ENCODE measurements around the gene TMEM37. TPM values are rescaled to one million over a fixed set of nuclear protein-coding genes. Genes with fewer than 3 reads are reported as not detected.

Gene TMEM37
- total and polyA plus RNA-seq, 12 donors: 0.32 to 4.7 (median 1.9) TPM

DNA sequence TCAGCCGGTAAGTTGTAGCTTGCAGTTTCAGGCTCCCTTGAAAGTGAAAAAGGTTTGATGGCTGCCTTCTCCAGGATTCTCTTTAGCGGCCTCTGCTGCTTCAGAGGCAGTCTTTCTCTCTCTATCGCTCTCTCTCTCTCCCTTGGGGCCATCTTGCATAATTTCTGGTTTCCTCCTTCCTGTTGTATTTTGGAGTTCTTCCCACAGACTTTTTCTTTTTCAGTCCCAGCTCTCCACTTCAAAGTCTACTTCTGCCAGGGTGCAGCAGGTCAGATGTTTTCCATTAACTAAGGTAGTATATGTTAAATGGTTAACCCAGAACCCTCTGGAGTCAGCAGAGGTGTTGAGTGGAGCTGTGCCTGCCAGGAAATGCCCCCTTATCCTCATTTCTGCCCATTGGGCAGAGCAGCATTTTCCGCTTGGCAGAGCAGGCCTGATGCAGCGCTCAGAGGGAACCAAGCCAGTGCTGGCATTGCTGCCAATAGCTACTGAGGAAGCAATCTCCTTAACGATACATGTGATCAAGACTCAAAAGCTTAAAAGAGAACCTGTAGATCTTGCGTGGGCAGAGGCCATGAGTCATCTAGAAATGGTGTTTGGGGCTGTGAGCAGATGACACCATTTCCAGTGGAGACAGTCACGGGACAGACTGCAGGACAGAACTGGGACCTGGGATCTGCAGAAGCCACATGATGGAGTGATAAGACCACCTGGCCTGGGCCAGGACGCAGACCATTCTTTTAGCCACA, 44.1 kb upstream of the TMEM37 start:
- 33 to 34% methylated on average over 9 of the region's 9 CpGs for WGBS, 2 donors
- H3K27ac ChIP-seq: peak overlapping the region in 9 of 10 donors; percentile 36 to 86 (median 71)

GRCh38 chr2:119389615-119390306, 41.9 kb upstream of the TMEM37 start:
- Histone ChIP-seq H3K36me3 (no peaks in the 10 kb centered on the region), H3K27ac (peak overlapping the region in 7 of 10 donors; percentile 4 to 71 (median 53)), H3K27me3 (no peaks in the 10 kb centered on the region), H3K4me3 (no peak overlapping the region), H3K4me1 (peaks cover 4 to 40% (median 28%) of the 10 kb centered on the region in 9 donors), H3K9me3 (no peaks in the 10 kb centered on the region)
- WGBS, 2 donors: 18 to 20% methylated on average over 5 of the region's 5 CpGs
- DNase-seq (peak in 1 of 2 donors; percentile 41), ATAC-seq (peak in 6 of 8 donors; percentile 18 to 51 (median 37))
- intact Hi-C loops (cut with DNase I): no loop called here
- no peak for TF ChIP-seq CTCF (IDR thresholded peaks at IDR 0.05)

More for the DNA sequence above, 44.1 kb upstream of the TMEM37 start:
- H3K4me1 ChIP-seq: peaks cover 4 to 40% (median 28%) of the 10 kb centered on the region in 9 donors
- intact Hi-C loops (cut with DNase I): loop anchor here in 1 of 10 donors (1.0 kb wide), 1 partner anchor 20 kb away; no protein-coding TSS in a partner anchor
- peak; percentile 72 to 91 (median 83) for ATAC-seq
- peak in 7 of 9 donors; percentile 18 to 58 (median 37) for TF ChIP-seq CTCF (IDR thresholded peaks at IDR 0.05)
- H3K36me3 ChIP-seq: no peaks in the 10 kb centered on the region
- peak overlapping the region in 1 of 10 donors; percentile 1 for H3K4me3 ChIP-seq
- peak; percentile 50 to 74 for DNase-seq
- no peaks in the 10 kb centered on the region for H3K27me3 ChIP-seq
- no peaks in the 10 kb centered on the region for H3K9me3 ChIP-seq

- no peak for ATAC-seq
- intact Hi-C loops (cut with DNase I): no loop called here
- H3K27ac ChIP-seq: no peak overlapping the region
- H3K4me1 ChIP-seq: peaks cover 0 to 16% (median 12%) of the 10 kb centered on the region in 9 donors
- H3K36me3 ChIP-seq: no peaks in the 10 kb centered on the region
- WGBS, 2 donors: 88 to 89% methylated on average over 3 of the region's 3 CpGs
- TF ChIP-seq CTCF (IDR thresholded peaks at IDR 0.05): no peak
- no peak for DNase-seq
- no peak overlapping the region for H3K4me3 ChIP-seq
- no peaks in the 10 kb centered on the region for H3K9me3 ChIP-seq
- no peaks in the 10 kb centered on the region for H3K27me3 ChIP-seq
Observed at GRCh38 chr2:119393971-119394748, 37.5 kb upstream of the TMEM37 start.

GRCh38 chr2:119397196-119397595, 34.5 kb upstream of the TMEM37 start:
- Histone ChIP-seq H3K4me1 (peaks cover 0 to 3% (median 0%) of the 10 kb centered on the region in 9 donors), H3K36me3 (no peaks in the 10 kb centered on the region), H3K4me3 (no peak overlapping the region), H3K27ac (no peak overlapping the region), H3K9me3 (no peaks in the 10 kb centered on the region), H3K27me3 (no peaks in the 10 kb centered on the region)
- DNase-seq: no peak
- WGBS, 2 donors: 86 to 89% methylated on average over 6 of the region's 6 CpGs
- no peak for ATAC-seq
- no peak for TF ChIP-seq CTCF (IDR thresholded peaks at IDR 0.05)
- intact Hi-C loops (cut with DNase I): no loop called here

Measured in heart right ventricle (tissue), 16 donors.